RWPE1 (cell line): ENCODE data around the gene HTT.
A peak's percentile ranks its signal among the peaks of the same experiment; 100 is the strongest.

Experiments
- CTCF ChIA-PET: fragments of 350-600 bp; sonication (Branson Sonifier 250); formaldehyde crosslinking; extraction: SDS; loops from one replicate; lab custom pipeline; 2021; lab: Yijun Ruan, JAX
- POLR2A ChIA-PET: fragments of 400-600 bp; formaldehyde crosslinking; extraction: SDS; loops from one replicate; lab custom pipeline; 2020; ENCODE audit warnings: antibody characterized with exemption; ENCODE audit not compliant: low non-redundant PET; lab: Yijun Ruan, JAX
- DNase-seq: peaks from one replicate; pipeline ENCODE4 v3.0.0; 2012; ENCODE audit warnings: low spot score
- H3K27ac ChIP-seq: fragments of 450-650 bp; 2 replicates; pipeline ENCODE4 v1.5.1; 2017
- TF ChIP-seq, protein P1 (sequence below): fragments of 450-650 bp; conservative IDR thresholded peaks from 2 replicates; pipeline ENCODE4 v1.5.1; 2017; ENCODE audit warnings: low read depth, mild to moderate bottlenecking

Gene HTT

DNA sequence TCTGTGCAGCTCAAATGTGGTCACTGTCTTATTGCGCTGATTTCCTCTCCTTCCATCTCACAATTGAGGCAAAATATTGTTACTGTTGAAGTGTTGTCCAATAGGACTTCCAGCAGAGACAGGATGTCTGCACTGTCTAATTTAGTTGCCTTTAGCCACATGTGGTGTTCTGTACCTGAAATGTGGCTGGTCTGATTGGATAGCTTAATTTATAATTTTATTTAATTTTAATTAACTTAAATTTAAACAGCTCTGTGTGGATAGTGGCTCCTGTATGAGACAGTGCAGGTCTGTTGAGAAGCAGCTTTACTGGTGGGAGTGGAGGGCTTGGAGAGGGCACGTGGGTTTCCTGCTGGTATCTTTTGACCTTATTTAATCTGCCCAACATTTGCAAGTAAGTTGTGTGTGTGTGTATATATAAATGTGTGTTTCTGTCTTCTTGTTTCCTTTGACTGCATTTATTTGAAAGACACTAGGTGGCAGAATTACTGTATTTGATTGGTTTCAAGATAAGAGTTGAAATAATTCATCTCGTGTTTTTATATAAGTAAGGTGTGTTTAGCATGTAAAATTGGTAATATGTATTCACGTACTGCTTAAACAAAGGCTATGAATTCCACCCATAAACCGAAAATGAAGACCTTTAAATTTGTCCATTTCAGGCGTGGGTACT is 119.2 kb downstream of the HTT start:
- H3K27ac ChIP-seq, result no peak overlapping the region
- CTCF ChIA-PET, result no interaction called here
- POLR2A ChIA-PET, result no interaction called here
- DNase-seq, result no peak
- TF ChIP-seq, protein P1, sequence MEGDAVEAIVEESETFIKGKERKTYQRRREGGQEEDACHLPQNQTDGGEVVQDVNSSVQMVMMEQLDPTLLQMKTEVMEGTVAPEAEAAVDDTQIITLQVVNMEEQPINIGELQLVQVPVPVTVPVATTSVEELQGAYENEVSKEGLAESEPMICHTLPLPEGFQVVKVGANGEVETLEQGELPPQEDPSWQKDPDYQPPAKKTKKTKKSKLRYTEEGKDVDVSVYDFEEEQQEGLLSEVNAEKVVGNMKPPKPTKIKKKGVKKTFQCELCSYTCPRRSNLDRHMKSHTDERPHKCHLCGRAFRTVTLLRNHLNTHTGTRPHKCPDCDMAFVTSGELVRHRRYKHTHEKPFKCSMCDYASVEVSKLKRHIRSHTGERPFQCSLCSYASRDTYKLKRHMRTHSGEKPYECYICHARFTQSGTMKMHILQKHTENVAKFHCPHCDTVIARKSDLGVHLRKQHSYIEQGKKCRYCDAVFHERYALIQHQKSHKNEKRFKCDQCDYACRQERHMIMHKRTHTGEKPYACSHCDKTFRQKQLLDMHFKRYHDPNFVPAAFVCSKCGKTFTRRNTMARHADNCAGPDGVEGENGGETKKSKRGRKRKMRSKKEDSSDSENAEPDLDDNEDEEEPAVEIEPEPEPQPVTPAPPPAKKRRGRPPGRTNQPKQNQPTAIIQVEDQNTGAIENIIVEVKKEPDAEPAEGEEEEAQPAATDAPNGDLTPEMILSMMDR, result peak; percentile 28; the same call in 1 of the 2 replicates

DNA sequence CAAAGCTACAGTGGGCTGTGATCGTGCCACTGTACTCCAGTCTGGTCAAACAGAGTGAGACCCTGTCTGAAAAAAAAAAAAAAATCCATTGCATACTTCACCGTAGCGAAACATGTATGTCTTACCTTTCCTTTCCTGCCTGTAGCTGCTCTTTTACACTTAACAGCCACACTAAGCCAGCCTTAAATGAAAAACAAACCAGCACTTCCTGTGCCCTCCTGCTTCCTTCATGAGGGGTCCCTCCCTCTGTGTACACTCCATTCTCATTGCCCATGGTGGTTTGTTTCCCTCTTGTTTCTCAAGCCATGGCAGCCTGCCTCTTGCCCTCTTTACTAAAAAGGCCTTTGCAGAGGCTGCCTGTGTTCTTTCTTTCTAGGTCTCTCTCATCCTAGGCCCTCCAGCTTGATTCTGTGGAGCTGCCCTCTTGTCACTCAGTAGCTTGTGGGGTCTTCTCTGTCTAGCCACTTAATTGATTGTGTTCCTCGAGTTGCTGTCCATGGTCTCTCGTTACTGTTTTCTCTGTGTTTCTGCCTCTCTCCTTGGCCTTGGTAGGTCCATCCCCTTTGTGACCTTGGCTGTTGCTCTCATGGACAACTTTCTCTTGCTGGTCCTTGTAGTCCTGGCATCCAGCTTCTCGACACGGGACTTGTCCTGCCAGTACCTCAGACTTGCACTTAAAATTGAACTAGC is 122.3 kb downstream of the HTT start:
- no peak for DNase-seq
- ChIA-PET POLR2A (no interaction called here), CTCF (interaction anchor here (0.7 kb wide), 1 partner anchor 393 kb away, joined by 4 read pairs; no protein-coding TSS in a partner anchor)
- TF ChIP-seq, protein P1, result no peak
- H3K27ac ChIP-seq, result no peak overlapping the region

DNA sequence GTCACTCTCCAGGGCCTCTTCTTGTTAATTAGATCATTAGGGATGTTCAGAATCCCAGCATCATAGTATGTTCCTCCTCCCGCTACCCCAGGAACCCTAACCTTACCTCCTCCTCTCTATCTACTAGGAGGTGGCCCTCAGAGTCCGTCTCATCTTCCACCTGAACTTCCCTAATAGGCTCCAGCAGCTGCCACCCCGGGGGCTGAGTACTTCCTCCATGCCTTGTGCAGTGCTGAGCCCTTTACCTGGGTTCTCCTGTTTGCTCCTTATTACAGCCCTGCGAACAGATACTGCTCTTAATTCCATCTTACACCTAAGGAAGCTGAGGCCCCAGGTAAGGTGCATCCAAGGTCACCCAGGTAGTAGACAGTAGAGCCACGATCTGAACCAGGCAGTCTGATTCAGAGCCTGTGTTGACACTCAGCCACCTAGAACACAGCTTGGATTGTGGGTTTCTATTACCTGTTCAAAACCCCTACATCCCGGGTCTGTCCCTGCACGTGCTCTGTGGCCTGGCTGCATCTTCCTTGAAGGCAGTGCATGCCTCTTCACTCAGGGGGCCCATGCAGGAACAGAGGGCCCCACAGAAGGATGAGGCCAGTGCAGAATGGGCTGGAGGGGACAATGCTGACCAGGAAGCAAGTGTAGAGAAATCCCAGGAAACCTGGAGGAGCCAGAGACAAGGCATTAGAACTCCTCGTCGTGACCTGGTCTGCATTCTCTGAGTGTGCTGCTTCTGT is 123.1 kb downstream of the HTT start:
- TF ChIP-seq, protein P1, result no peak
- CTCF ChIA-PET, result no interaction called here
- POLR2A ChIA-PET, result no interaction called here
- no peak overlapping the region for H3K27ac ChIP-seq
- DNase-seq, result no peak

DNA sequence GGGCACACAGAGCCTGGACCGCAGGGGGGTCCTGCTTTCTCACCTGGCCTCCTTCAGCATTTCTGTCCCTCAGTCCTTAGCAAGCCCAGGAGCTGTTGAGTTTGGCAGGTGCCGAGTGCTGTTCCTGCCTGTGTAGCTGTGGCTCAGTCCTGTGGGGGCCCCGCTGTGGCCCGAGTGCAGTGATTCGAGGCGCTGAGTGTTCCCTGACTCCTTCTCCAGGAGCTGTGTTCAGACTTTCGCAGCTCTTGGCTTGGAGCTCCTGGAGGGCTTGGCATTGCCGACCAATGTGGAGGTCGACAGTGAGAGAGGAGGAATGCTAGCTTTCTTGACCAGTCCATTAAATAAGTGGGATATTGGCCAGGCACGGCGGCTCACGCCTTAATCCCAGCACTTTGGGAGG is 124.4 kb downstream of the HTT start:
- CTCF ChIA-PET, result no interaction called here

DNA sequence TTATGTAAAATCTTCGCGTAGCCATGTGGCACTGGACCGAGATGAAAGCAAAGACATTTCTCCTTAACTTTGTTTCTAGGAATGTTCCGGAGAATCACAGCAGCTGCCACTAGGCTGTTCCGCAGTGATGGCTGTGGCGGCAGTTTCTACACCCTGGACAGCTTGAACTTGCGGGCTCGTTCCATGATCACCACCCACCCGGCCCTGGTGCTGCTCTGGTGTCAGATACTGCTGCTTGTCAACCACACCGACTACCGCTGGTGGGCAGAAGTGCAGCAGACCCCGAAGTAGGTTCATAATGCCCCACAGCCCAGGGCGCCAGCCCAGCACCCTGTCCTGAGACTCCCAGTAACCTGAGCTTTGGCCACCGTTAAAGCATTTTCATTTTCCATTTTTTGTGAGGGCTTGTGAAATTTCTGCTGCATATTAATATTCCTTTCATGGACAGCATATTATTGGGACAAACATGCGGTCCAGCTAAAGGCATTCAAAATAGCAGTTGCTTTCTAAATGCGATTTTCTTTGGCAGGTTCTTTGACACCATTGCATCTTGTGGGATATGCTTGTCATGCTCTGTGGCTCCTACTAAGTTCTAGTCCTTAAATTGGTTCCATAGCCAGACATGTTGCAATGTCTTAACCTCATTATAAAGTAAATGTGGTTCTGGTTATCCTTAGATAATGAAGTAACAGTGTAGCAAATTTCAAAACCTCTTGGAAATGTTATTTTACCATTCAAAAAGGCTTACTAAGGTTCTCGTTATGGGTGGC is 125.4 kb downstream of the HTT start:
- CTCF ChIA-PET, result no interaction called here
- DNase-seq, result no peak
- TF ChIP-seq, protein P1, result no peak
- H3K27ac ChIP-seq, result no peak overlapping the region
- POLR2A ChIA-PET, result no interaction called here

More for the DNA sequence above, 124.4 kb downstream of the HTT start:
- POLR2A ChIA-PET, result no interaction called here
- TF ChIP-seq, protein P1, result no peak
- no peak overlapping the region for H3K27ac ChIP-seq
- no peak for DNase-seq
